HG03159 (cell line): ENCODE results near the gene CPHXL.

Source experiments
- ATAC-seq: cut with Tn5 transposase; IDR thresholded peaks from one replicate; pipeline ENCODE4 v1.9.1; 2021; ENCODE audit warnings: mild to moderate bottlenecking, moderate library complexity; ENCODE audit not compliant: unreplicated experiment

CPHXL gene

GRCh38 chr16:75726390-75726789 lies at the start of gene CPHXL:
Gene CPHXL (minus strand): TSS chr16:75726490. CDS start chr16:75726442, 48 bp downstream.
- ATAC-seq = no peak

- no peak for ATAC-seq
Measured at GRCh38 chr16:75774197-75774596, 47.9 kb upstream of the CPHXL start.

GRCh38 chr16:75770051-75770450 lies 43.8 kb upstream of the CPHXL start:
- no peak for ATAC-seq

DNA sequence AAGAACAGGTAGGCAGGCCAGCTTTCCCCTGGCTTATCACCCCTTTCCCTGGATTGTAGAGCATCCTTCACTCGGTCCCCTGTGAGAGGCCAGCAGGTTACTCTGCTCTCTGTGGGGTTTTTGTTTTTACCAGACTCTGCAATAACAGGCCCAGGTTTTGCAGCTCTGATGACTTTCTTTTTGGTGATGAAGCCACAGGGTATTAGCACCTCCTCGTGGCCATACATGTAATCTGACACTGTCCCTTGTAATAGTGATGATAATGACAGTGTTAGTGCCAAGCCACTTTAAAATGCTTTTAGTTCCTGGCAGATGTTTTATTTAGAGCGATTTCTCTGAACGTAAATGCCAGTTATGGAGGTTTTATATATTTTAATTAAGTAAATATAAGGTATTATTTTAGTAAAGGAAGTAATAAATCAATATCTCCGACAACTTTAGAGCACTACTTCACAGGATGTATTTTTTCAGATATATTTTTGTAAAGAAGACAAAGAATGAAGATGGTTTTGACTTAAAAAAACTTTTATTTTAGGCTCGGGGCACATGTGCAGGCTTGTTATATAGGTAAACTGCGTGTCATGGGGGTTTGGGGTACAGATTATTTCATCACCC lies 38.0 kb upstream of the CPHXL start:
- peak; percentile 87 for ATAC-seq

DNA sequence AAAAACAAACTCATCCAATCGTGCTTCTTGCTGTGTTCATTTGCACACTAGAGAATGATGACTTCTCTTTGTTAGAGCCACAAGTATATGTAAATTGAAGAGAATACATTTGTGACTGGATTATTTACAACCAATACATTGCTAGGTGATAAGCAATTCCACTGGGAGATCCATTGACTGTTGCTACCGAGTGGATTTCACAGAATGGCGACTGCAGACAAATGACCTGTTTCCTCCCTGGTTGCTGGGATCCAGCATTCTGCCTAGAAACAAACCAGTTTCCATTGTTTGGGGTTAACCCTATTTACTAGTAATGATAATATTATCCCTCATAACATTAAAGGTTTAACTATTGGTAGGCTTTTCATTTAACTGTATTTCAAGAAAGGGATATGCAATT lies 36.9 kb upstream of the CPHXL start:
- ATAC-seq = no peak

- no peak for ATAC-seq
Measured at GRCh38 chr16:75762746-75763145, 36.5 kb upstream of the CPHXL start.

GRCh38 chr16:75761108-75761507 lies 34.8 kb upstream of the CPHXL start:
- ATAC-seq = peak; percentile 16

DNA sequence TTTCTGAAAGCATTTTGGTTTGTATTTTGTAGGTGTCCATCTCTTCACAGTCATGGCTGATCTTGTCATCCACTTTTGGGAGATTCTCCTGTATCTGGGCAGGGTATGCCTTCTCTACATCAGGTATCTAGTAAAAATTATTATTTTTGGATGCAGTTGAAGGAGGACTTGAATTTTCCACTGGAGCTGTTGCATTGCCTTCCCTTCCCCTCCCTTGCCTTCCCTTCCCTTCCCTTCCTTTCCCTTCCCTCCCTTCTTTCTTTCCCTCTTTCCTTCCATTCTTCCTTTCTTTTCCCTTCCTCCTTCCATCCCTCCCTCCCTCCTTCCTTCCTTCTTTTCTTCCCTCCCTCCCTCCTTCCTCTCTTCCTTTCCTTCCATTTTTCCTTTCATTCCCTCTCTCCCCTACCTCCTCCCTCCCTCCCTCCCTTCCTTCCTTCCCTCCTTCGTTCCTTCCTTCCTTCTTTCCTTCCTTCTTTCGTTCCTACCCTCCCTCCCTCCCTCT lies 33.8 kb upstream of the CPHXL start:
- ATAC-seq = no peak

DNA sequence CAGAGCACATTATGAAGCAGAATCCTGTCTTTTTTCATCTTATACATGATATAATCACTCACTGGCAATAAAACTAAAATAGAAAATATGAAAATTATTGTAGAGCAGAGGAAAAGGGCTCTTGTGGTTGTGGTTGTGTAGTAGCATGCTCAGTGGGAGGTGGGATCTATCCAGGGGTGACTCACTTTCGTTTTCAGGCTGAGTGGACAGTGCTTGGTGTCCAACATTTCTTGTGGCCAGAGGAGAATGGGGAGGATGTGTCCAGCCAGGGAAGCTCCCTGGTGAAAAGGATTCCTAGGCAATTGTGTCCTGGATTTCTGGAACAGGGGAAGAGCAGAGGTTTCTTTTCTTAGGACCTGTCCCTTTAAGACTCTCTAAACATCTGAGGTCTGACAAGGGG lies 31.9 kb upstream of the CPHXL start:
- ATAC-seq = peak; percentile 31

DNA sequence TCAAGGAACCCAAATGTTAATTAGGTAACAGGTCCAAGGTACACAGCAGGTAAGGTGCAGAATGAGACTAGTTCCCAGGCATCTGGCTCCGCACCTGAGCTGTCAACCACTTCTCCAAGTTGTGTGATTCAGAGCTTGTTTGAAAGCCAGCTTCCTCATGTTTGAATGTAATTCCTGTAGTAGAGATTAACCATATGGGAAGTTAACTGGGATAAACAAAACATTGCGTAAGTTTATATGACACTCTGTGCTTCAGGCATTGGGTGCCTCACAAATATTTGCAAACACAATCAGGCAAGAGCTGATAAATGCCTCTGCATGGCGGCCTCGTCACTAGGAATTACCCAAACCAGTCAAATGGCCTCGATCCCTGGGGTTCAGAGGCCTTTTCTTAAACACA lies 27.9 kb upstream of the CPHXL start:
- no peak for ATAC-seq

GRCh38 chr16:75750528-75750927 lies 24.2 kb upstream of the CPHXL start:
- ATAC-seq = no peak

DNA sequence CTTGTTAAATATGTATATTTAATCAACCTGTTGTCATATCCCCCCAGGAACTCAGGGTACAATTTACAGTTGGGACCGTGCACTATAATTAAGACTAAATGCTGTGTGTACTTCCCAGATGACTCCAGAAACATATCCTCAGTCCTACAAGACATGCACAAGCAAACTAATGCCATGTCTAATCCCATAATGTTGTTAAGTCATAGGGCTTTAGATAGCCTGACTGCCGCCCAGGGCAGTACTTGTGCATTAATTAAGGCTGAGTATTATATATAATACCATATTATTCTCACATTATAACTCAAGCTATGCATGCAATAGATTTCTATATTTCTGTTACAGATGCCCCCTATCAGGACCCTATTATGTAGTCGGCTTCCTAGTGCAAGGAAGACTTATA lies 20.1 kb upstream of the CPHXL start:
- no peak for ATAC-seq

GRCh38 chr16:75745823-75746222 lies 19.5 kb upstream of the CPHXL start:
- ATAC-seq = no peak

DNA sequence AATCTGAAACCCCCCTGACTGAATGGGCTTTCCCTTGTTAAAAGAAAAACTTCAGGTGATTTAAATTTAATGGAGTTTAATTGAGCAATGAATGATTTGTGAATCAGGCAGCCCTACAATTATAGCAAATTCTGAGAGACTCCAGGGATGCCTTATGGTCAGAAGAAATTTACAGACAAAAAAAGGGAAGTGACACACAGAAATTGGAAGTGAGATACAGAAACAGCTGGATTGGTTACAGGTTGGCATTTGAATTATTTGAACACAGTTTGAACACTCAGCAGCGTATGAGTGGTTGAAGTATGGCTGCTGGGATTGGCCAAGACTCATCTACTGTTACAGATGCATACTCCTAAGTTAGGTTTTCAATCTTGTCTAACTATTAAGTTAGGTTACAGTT lies 19.0 kb upstream of the CPHXL start:
- ATAC-seq = no peak

GRCh38 chr16:75742424-75743047 lies 16.2 kb upstream of the CPHXL start:
- no peak for ATAC-seq

DNA sequence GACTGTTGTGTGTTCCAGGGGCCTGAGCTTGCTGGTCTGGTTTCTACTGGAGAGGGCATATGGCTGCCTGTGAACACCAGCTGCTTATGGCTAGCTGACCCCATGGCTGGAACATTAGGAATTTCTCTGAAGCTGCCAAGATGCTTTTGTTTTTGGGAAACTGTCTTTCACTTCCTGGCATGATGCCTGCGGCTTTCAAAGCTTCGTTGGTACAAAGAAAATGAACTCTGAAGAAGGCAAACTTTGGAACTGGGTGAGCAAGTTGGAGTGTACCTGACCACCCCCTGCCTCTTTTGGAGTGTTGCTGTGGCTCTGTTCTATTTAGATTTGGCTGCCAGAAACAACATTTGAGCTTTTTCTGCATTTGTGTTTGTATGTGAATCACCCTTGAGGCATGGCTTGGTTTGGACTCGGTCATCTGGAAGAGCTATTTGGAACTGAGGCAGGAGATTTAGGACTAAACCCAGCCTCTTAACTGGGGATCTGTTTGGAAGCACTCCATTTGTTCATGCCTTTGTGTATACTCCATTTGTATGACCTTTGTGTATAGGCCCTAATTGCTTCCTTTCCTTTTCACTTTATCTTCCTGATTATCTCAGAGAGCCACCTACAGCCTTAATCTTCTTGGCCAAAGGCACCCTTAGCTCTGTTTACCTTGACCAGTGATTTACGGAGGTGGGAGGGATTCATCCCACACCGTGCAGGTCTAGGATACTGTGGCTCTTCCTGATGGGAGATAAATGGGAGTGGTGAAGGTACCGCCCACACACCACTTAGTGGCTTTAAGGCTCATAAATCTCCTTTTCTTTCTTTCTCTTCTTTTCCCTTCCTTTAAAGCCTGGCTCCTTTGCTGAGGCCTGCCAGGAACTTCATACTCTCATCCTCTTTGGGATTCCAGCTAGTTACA lies 7.3 kb upstream of the CPHXL start:
- no peak for ATAC-seq

- no peak for ATAC-seq
Measured at GRCh38 chr16:75732871-75733270, 6.6 kb upstream of the CPHXL start.

DNA sequence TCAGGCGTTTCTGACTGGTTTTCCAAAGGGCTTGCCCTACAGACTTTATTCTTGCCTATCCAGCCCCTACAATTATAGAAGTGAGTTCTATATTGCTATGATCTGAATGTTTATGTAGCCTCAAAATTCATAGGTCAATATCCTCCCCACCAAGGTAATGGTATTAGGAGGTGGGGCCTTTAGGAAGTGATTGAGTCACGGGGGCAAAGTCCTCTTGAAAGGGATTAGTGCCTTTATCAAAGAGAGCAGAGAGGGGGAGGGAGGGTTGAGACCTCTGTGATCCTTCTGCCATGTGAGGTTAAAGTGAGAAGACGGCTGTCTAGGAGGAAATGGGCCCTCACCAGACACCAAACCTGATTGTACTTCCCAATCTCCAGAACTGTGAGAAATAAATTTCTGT lies 931 bp upstream of the CPHXL start:
- no peak for ATAC-seq

DNA sequence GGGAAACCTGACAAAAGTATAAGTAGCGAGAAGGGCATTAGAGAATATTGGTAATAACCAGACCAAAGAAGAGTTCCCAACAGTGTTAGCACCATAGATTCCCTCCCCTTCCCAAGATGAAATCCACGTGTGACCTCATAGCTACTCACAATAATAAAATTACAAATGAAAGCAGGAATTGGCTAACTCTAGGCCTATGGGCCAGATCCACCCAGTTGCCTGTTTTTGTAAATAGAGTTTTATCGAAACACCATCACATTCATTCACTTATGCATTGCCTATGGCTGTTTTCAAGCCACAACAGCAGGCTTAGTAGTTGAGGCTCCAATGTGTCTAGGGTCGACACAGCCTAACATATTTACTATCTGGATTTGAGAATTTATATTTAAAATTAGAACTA lies 7.8 kb downstream of the CPHXL start:
- ATAC-seq = no peak

GRCh38 chr16:75714661-75715060 lies 11.6 kb downstream of the CPHXL start:
- no peak for ATAC-seq

- no peak for ATAC-seq
Measured at GRCh38 chr16:75710344-75710743, 15.9 kb downstream of the CPHXL start.

- no peak for ATAC-seq
Measured at GRCh38 chr16:75703306-75703705, 23.0 kb downstream of the CPHXL start.
